HCT116 (cell line): Measurements from ENCODE around the gene SUGCT. TPM values are rescaled to one million over a fixed set of nuclear protein-coding genes. Genes with fewer than 3 reads are reported as not detected.

Experiments
- ATAC-seq: fragments of 200-7000 bp; cut with Tn5 transposase; 2 replicates; pipeline ENCODE4 v1.9.1; 2020; ENCODE audit warnings: mild to moderate bottlenecking, moderate library complexity
- BruUV-seq: library from RNA; stranded (reverse); fragments of 400-500 nt; replicated peaks from 2 replicates; lab custom pipeline; 2021; lab: Mats Ljungman, UMichigan
- CTCF ChIA-PET: fragments of 300-600 bp; sonication (Branson Sonifier 250); formaldehyde crosslinking; loops from one replicate; lab custom pipeline; 2021; ENCODE audit warnings: antibody characterized with exemption; lab: Charles Lee
- POLR2A ChIA-PET: fragments of 300-600, 350-600 bp; sonication (Branson Sonifier 250); formaldehyde crosslinking; loops from one replicate; lab custom pipeline; 2021; ENCODE audit warnings: antibody characterized with exemption; lab: Charles Lee
- RAD21 ChIA-PET, 2 experiments: fragments of 300-600 bp; sonication (Branson Sonifier 250); formaldehyde crosslinking; loops; one replicate each; lab custom pipeline; 2023; ENCODE audit warnings: low total read pairs in 2 of 2; ENCODE audit not compliant: uncharacterized antibody in 2 of 2, unreplicated experiment in 2 of 2, low non-redundant PET in 1 of 2; lab: Charles Lee
- DNase-seq: peaks from one replicate; pipeline ENCODE4 v3.0.0-alpha.2; 2010; ENCODE audit warnings: low read depth, low spot score
- H2AFZ ChIP-seq: fragments of 200-600 bp; shearing (Covaris generic), sonication (generic); 2 replicates; pipeline ENCODE4 v1.6.1; 2017; ENCODE audit warnings: low read depth, mixed run types, mixed read lengths, antibody characterized with exemption, low read length; ENCODE audit not compliant: poor library complexity, severe bottlenecking
- H3K27ac ChIP-seq: 2 replicates; pipeline ENCODE4 v1.5.1; 2012; ENCODE audit warnings: low read depth, low read length
- H3K27me3 ChIP-seq: fragments of 200-600 bp; sonication (generic); 2 replicates; pipeline ENCODE4 v1.6.1; 2016; ENCODE audit warnings: mixed run types, low read length, mixed read lengths; ENCODE audit not compliant: insufficient read depth
- H3K36me3 ChIP-seq, 2 experiments: fragments of 200-500 bp in 1 of 2; fragments of 200-600 bp in 1 of 2; sonication (Bioruptor generic) in 1 of 2; sonication (generic) in 1 of 2; 2 replicates each; pipeline versions ENCODE4 v1.5.1 to v1.6.1; 2014 to 2016; ENCODE audit warnings: low read length in 2 of 2, inconsistent platforms in 1 of 2, mixed read lengths in 1 of 2, mixed run types in 1 of 2; ENCODE audit not compliant: insufficient read depth in 2 of 2, control insufficient read depth in 1 of 2
- H3K4me1 ChIP-seq, 2 experiments: fragments of 200-600 bp in 1 of 2; sonication (generic) in 1 of 2; 2 replicates each; pipeline versions ENCODE4 v1.5.1 to v1.6.1; 2012 to 2017; ENCODE audit warnings: low read length in 2 of 2, inconsistent platforms in 1 of 2, mild to moderate bottlenecking in 1 of 2, mixed read lengths in 1 of 2, mixed run types in 1 of 2, moderate library complexity in 1 of 2; ENCODE audit not compliant: insufficient read depth in 2 of 2, control insufficient read depth in 1 of 2
- H3K4me2 ChIP-seq: fragments of 200-600 bp; sonication (generic); 2 replicates; pipeline ENCODE4 v1.6.1; 2017; ENCODE audit warnings: mixed run types, low read length, mixed read lengths
- H3K4me3 ChIP-seq, 2 experiments: fragments of 200-600 bp in 1 of 2; sonication (generic) in 1 of 2; replicated peaks in 1 of 2; 2 replicates each; pipeline ENCODE4 v1.5.1; 2011 to 2016; ENCODE audit warnings: low read length in 2 of 2, control low read depth in 1 of 2, low read depth in 1 of 2, mild to moderate bottlenecking in 1 of 2, mixed read lengths in 1 of 2, mixed run types in 1 of 2
- H3K79me2 ChIP-seq: fragments of 200-600 bp; sonication (generic); 2 replicates; pipeline ENCODE4 v1.6.1; 2017; ENCODE audit warnings: mild to moderate bottlenecking, mixed run types, low read length, moderate library complexity, mixed read lengths; ENCODE audit not compliant: insufficient read depth
- H3K9ac ChIP-seq: fragments of 200-600 bp; sonication (generic); 2 replicates; pipeline ENCODE4 v1.6.1; 2016; ENCODE audit warnings: low read length, mixed read lengths
- H3K9me2 ChIP-seq: fragments of 200-600 bp; sonication (generic), shearing (Covaris generic); 2 replicates; pipeline ENCODE4 v1.6.1; 2017; ENCODE audit warnings: mixed run types, mild to moderate bottlenecking, moderate library complexity; ENCODE audit not compliant: insufficient read depth
- H3K9me3 ChIP-seq, 2 experiments: fragments of 200-500 bp in 1 of 2; fragments of 200-600 bp in 1 of 2; sonication (Bioruptor generic) in 1 of 2; sonication (generic) in 1 of 2; 2 replicates each; pipeline ENCODE4 v1.6.1; 2014 to 2017; ENCODE audit warnings: low read length in 2 of 2, mixed read lengths in 2 of 2, inconsistent platforms in 1 of 2, low read depth in 1 of 2, mild to moderate bottlenecking in 1 of 2, mixed run types in 1 of 2, moderate library complexity in 1 of 2; ENCODE audit not compliant: control insufficient read depth in 1 of 2, insufficient read depth in 1 of 2
- H4K20me1 ChIP-seq: fragments of 200-600 bp; sonication (generic), shearing (Covaris generic); 2 replicates; pipeline ENCODE4 v1.6.1; 2017; ENCODE audit warnings: mixed run types, mild to moderate bottlenecking, moderate library complexity; ENCODE audit not compliant: insufficient read depth
- ELF1 ChIP-seq: IDR thresholded peaks from 2 replicates; pipeline ENCODE4 v1.6.1; 2012; ENCODE audit warnings: low read depth, borderline replicate concordance
- FOSL1 ChIP-seq: IDR thresholded peaks from 2 replicates; pipeline ENCODE4 v1.6.1; 2012; ENCODE audit warnings: low read depth
- POLR2A ChIP-seq: IDR thresholded peaks from 2 replicates; pipeline ENCODE4 v1.7.0; 2011; ENCODE audit warnings: borderline replicate concordance; ENCODE audit not compliant: insufficient read depth, insufficient read length; ENCODE audit errors: extremely low read depth
- POLR2AphosphoS5 ChIP-seq: IDR thresholded peaks from 2 replicates; pipeline ENCODE4 v1.6.1; 2011; ENCODE audit warnings: mild to moderate bottlenecking, low read depth, low read length, moderate library complexity
- RAD21 ChIP-seq: IDR thresholded peaks from 2 replicates; pipeline ENCODE4 v1.6.1; 2012; ENCODE audit warnings: low read depth, mild to moderate bottlenecking
- SP1 ChIP-seq: IDR thresholded peaks from 2 replicates; pipeline ENCODE4 v1.6.1; 2012; ENCODE audit warnings: low read depth
- TCF7L2 ChIP-seq: IDR thresholded peaks from 2 replicates; pipeline ENCODE4 v1.7.0; 2011; ENCODE audit warnings: borderline replicate concordance, inconsistent platforms; ENCODE audit not compliant: insufficient read depth, insufficient read length; ENCODE audit errors: extremely low read depth
- YY1 ChIP-seq: IDR thresholded peaks from 2 replicates; pipeline ENCODE4 v1.6.1; 2011; ENCODE audit warnings: low read length, low read depth, moderate library complexity, mild to moderate bottlenecking; ENCODE audit not compliant: insufficient replicate concordance; ENCODE audit errors: extremely low read depth
- ZFX ChIP-seq: fragments of 450-650 bp; IDR thresholded peaks from 2 replicates; pipeline ENCODE4 v1.6.1; 2017
- ZNF274 ChIP-seq: fragments of 200-500 bp; sonication (Bioruptor generic); IDR thresholded peaks from 2 replicates; pipeline ENCODE4 v1.6.1; 2014; ENCODE audit warnings: mild to moderate bottlenecking, low read depth, low read length, inconsistent platforms
- intact Hi-C: fragments of 100-400 bp; cut with micrococcal nuclease; formaldehyde crosslinking; loops from 2 replicates; pipeline ENCODE4 v1.10.0; 2022
- total RNA-seq: library from RNA; stranded (reverse); gene quantifications from one replicate; pipeline ENCODE4 v1.2.1, GENCODE V29; 2021; ENCODE audit not compliant: unreplicated experiment
- TF ChIP-seq, protein P1 (sequence below): IDR thresholded peaks from 2 replicates; pipeline ENCODE4 v1.6.1; 2012; ENCODE audit warnings: low read depth

SUGCT gene
- total RNA-seq, 1 experiment from 2014 or later: 4.4 TPM

- no TSS peak for BruUV-seq
- Histone ChIP-seq H3K9me3 (no peaks in the 10 kb centered on the region), H3K36me3 (no peaks in the 10 kb centered on the region), H2AFZ (no peak overlapping the region), H3K4me1 (no peaks in the 10 kb centered on the region), H3K9ac (no peak overlapping the region), H3K79me2 (no peaks in the 10 kb centered on the region), H3K4me3 (no peak overlapping the region), H3K9me2 (no peaks in the 10 kb centered on the region), H4K20me1 (no peaks in the 10 kb centered on the region), H3K4me2 (no peak overlapping the region), H3K27ac (no peak overlapping the region), H3K27me3 (peaks cover 11% of the 10 kb centered on the region)
- ChIA-PET RAD21 (no interaction called here), CTCF (no interaction called here), POLR2A (no interaction called here)
- ATAC-seq (no peak), DNase-seq (no peak)
- intact Hi-C loops: no loop called here
- no peak for TF ChIP-seq POLR2A
- TF ChIP-seq YY1: no peak
- TF ChIP-seq, protein P1, sequence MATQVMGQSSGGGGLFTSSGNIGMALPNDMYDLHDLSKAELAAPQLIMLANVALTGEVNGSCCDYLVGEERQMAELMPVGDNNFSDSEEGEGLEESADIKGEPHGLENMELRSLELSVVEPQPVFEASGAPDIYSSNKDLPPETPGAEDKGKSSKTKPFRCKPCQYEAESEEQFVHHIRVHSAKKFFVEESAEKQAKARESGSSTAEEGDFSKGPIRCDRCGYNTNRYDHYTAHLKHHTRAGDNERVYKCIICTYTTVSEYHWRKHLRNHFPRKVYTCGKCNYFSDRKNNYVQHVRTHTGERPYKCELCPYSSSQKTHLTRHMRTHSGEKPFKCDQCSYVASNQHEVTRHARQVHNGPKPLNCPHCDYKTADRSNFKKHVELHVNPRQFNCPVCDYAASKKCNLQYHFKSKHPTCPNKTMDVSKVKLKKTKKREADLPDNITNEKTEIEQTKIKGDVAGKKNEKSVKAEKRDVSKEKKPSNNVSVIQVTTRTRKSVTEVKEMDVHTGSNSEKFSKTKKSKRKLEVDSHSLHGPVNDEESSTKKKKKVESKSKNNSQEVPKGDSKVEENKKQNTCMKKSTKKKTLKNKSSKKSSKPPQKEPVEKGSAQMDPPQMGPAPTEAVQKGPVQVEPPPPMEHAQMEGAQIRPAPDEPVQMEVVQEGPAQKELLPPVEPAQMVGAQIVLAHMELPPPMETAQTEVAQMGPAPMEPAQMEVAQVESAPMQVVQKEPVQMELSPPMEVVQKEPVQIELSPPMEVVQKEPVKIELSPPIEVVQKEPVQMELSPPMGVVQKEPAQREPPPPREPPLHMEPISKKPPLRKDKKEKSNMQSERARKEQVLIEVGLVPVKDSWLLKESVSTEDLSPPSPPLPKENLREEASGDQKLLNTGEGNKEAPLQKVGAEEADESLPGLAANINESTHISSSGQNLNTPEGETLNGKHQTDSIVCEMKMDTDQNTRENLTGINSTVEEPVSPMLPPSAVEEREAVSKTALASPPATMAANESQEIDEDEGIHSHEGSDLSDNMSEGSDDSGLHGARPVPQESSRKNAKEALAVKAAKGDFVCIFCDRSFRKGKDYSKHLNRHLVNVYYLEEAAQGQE: no peak
Observed at GRCh38 chr7:40757109-40757508, 622.3 kb downstream of the SUGCT start.

- no peak for DNase-seq
- H3K79me2 ChIP-seq: no peaks in the 10 kb centered on the region
- H3K4me1 ChIP-seq: no peaks in the 10 kb centered on the region
- no peak overlapping the region for H3K27ac ChIP-seq
- no peak for ATAC-seq
- H3K4me3 ChIP-seq: no peak overlapping the region
- H3K9me3 ChIP-seq: no peaks in the 10 kb centered on the region
- no peaks in the 10 kb centered on the region for H3K9me2 ChIP-seq
- peaks cover 11% of the 10 kb centered on the region for H3K27me3 ChIP-seq
- BruUV-seq: no TSS peak
- H4K20me1 ChIP-seq: no peaks in the 10 kb centered on the region
- H3K4me2 ChIP-seq: no peak overlapping the region
- CTCF ChIA-PET: interaction anchor here (0.6 kb wide), 1 partner anchor 895 kb away, joined by 4 read pairs; no protein-coding TSS in a partner anchor
- H3K9ac ChIP-seq: no peak overlapping the region
- RAD21 ChIA-PET: no interaction called here
- POLR2A ChIA-PET: no interaction called here
- H2AFZ ChIP-seq: no peak overlapping the region
- H3K36me3 ChIP-seq: no peaks in the 10 kb centered on the region
- intact Hi-C loops: no loop called here
- TF ChIP-seq ZNF274 (no peak), POLR2AphosphoS5 (no peak), ZFX (no peak), ELF1 (no peak), POLR2A (no peak), RAD21 (no peak), FOSL1 (no peak), TCF7L2 (no peak), SP1 (no peak)
- TF ChIP-seq, protein P1: no peak
Observed at GRCh38 chr7:40758590-40758989, 623.8 kb downstream of the SUGCT start.
